ENCODE data around the gene RBP7. TPM values are rescaled to one million over a fixed set of nuclear protein-coding genes. Genes with fewer than 3 reads are reported as not detected.

RBP7 gene
- polyA plus RNA-seq, 1 of the 3 experiments (the other 2 are of a cell fraction): 2.5 TPM

- Histone ChIP-seq H3K79me2 (ENCODE audit: insufficient read depth) (no peaks in the 10 kb centered on the region), H3K4me2 (no peak overlapping the region), H3K27ac (ENCODE audit: low read depth in 2 of 2, low read length in 1 of 2) (no peak overlapping the region), H3K4me1 (ENCODE audit: control insufficient read depth in 1 of 2, insufficient read depth in 2 of 2, low read depth in 1 of 2, low read length in 1 of 2) (no peaks in the 10 kb centered on the region), H4K20me1 (ENCODE audit: insufficient read depth) (no peaks in the 10 kb centered on the region), H3K36me3 (replicated peaks in 1 of 2; ENCODE audit: control insufficient read depth in 1 of 2, insufficient read depth in 2 of 2, low read length in 1 of 2) (peaks cover 4 to 7% of the 10 kb centered on the region in 2 experiments), H3K27me3 (ENCODE audit: insufficient read depth) (no peaks in the 10 kb centered on the region), H2AFZ (ENCODE audit: low read depth) (no peak overlapping the region), H3K9me2 (no peaks in the 10 kb centered on the region), H3K9me3 (no peaks in the 10 kb centered on the region), H3K9ac (no peak overlapping the region), H3F3A (replicated peaks; ENCODE audit: insufficient read depth) (no peaks in the 10 kb centered on the region), H3K4me3 (ENCODE audit: low read depth in 2 of 2, low read length in 1 of 2) (no peak overlapping the region)
- 94% methylated on average over 5 of the region's 5 CpGs for WGBS (ENCODE audit: low lambda C conversion rate)
- CTCF ChIA-PET: no interaction called here
- TF ChIP-seq RAD21 (IDR thresholded peaks at IDR 0.05; ENCODE audit: low read length): no peak
- no peak for TF ChIP-seq ZBTB33 (IDR thresholded peaks at IDR 0.05; ENCODE audit: borderline replicate concordance, low read depth)
- no peak for DNase-seq
- POLR2A ChIA-PET: no interaction called here
Measured at GRCh38 chr1:9984253-9984652, 12.8 kb upstream of the RBP7 start.

GRCh38 chr1:9985001-9985400, 12.0 kb upstream of the RBP7 start:
- 62% methylated on average over 6 of the region's 6 CpGs for WGBS (ENCODE audit: low lambda C conversion rate)
- TF ChIP-seq RAD21 (IDR thresholded peaks at IDR 0.05; ENCODE audit: low read length): no peak
- no peak for TF ChIP-seq CTCF (IDR thresholded peaks at IDR 0.05)
- TF ChIP-seq MXI1 (IDR thresholded peaks at IDR 0.05; ENCODE audit: low read depth, low read length): no peak
- TF ChIP-seq GABPA (IDR thresholded peaks at IDR 0.05; ENCODE audit: low read depth): no peak
- TF ChIP-seq MAX (IDR thresholded peaks at IDR 0.05; ENCODE audit: low read depth): no peak
- no peak for TF ChIP-seq PBX3 (IDR thresholded peaks at IDR 0.05)
- no peak for TF ChIP-seq CHD2 (IDR thresholded peaks at IDR 0.05; ENCODE audit: low read length, partially characterized antibody)
- no peak for TF ChIP-seq USF1 (IDR thresholded peaks at IDR 0.05; ENCODE audit: borderline replicate concordance, low read depth)
- no peak for TF ChIP-seq MEF2A (IDR thresholded peaks at IDR 0.05; ENCODE audit: borderline replicate concordance, low read depth)
- no peak for TF ChIP-seq USF2 (IDR thresholded peaks at IDR 0.05; ENCODE audit: borderline replicate concordance, low read depth, low read length)
- no peak for TF ChIP-seq POLR2AphosphoS5 (IDR thresholded peaks at IDR 0.05; ENCODE audit: low read depth, low read length)
- no peak for TF ChIP-seq FOSL2 (IDR thresholded peaks at IDR 0.05; ENCODE audit: borderline replicate concordance, low read depth)
- H3K27me3 ChIP-seq (ENCODE audit: insufficient read depth): no peaks in the 10 kb centered on the region
- peaks cover 4 to 7% of the 10 kb centered on the region in 2 experiments for H3K36me3 ChIP-seq (replicated peaks in 1 of 2; ENCODE audit: control insufficient read depth in 1 of 2, insufficient read depth in 2 of 2, low read length in 1 of 2)
- no peaks in the 10 kb centered on the region for H3K9me2 ChIP-seq
- H3K27ac ChIP-seq (ENCODE audit: low read depth in 2 of 2, low read length in 1 of 2): no peak overlapping the region
- no peak for DNase-seq
- CTCF ChIA-PET: no interaction called here
- H3K9me3 ChIP-seq: no peaks in the 10 kb centered on the region
- H2AFZ ChIP-seq (ENCODE audit: low read depth): no peak overlapping the region
- no peak overlapping the region for H3K4me2 ChIP-seq
- H3K79me2 ChIP-seq (ENCODE audit: insufficient read depth): no peaks in the 10 kb centered on the region
- no peaks in the 10 kb centered on the region for H3F3A ChIP-seq (replicated peaks; ENCODE audit: insufficient read depth)
- H3K4me1 ChIP-seq (ENCODE audit: control insufficient read depth in 1 of 2, insufficient read depth in 2 of 2, low read depth in 1 of 2, low read length in 1 of 2): no peaks in the 10 kb centered on the region
- no peak overlapping the region for H3K9ac ChIP-seq
- POLR2A ChIA-PET: no interaction called here
- H3K4me3 ChIP-seq (ENCODE audit: low read depth in 2 of 2, low read length in 1 of 2): no peak overlapping the region
- no peaks in the 10 kb centered on the region for H4K20me1 ChIP-seq (ENCODE audit: insufficient read depth)
